H9 (cell line): ENCODE data around the gene SPR. TPM values are rescaled to one million over a fixed set of nuclear protein-coding genes. Genes with fewer than 3 reads are reported as not detected.
A peak's percentile ranks its signal among the peaks of the same experiment; 100 is the strongest.

Source experiments
- DNase-seq: peaks from one replicate; pipeline ENCODE4 v3.0.0-alpha.2; 2017
- H2AFZ ChIP-seq: one replicate; pipeline ENCODE4 v1.6.1; 2013; ENCODE audit warnings: mild to moderate bottlenecking, low read length, control low read depth, moderate library complexity
- H2AK5ac ChIP-seq: 2 replicates; pipeline ENCODE4 v1.6.1; 2013; ENCODE audit warnings: low read length, control low read depth, mixed read lengths; ENCODE audit not compliant: insufficient read length
- H2BK120ac ChIP-seq: one replicate; pipeline ENCODE4 v1.6.1; 2013; ENCODE audit warnings: low read depth, mild to moderate bottlenecking, low read length, control low read depth, inconsistent platforms; ENCODE audit not compliant: poor library complexity, severe bottlenecking
- H2BK12ac ChIP-seq: 2 replicates; pipeline ENCODE4 v1.6.1; 2013; ENCODE audit warnings: low read length, control low read depth, mixed read lengths, low read depth; ENCODE audit not compliant: insufficient read length
- H2BK15ac ChIP-seq: 2 replicates; pipeline ENCODE4 v1.6.1; 2013; ENCODE audit warnings: low read depth, low read length, control low read depth
- H2BK20ac ChIP-seq: one replicate; pipeline ENCODE4 v1.6.1; 2013; ENCODE audit warnings: low read depth, mild to moderate bottlenecking, low read length, control low read depth, inconsistent platforms; ENCODE audit not compliant: poor library complexity, severe bottlenecking
- H2BK5ac ChIP-seq: 2 replicates; pipeline ENCODE4 v1.6.1; 2013; ENCODE audit warnings: low read length, control low read depth, mixed read lengths; ENCODE audit not compliant: insufficient read length
- H3K14ac ChIP-seq: 2 replicates; pipeline ENCODE4 v1.6.1; 2013; ENCODE audit warnings: low read length, control low read depth; ENCODE audit not compliant: insufficient read depth
- H3K18ac ChIP-seq: 2 replicates; pipeline ENCODE4 v1.6.1; 2013; ENCODE audit warnings: low read depth, mild to moderate bottlenecking, mixed read lengths, low read length, control low read depth; ENCODE audit not compliant: insufficient read length
- H3K23ac ChIP-seq: 2 replicates; pipeline ENCODE4 v1.6.1; 2013; ENCODE audit warnings: low read length, control low read depth, mixed read lengths, low read depth; ENCODE audit not compliant: insufficient read length
- H3K23me2 ChIP-seq: 2 replicates; pipeline ENCODE4 v1.6.1; 2013; ENCODE audit warnings: low read depth, mild to moderate bottlenecking, mixed read lengths, low read length, control low read depth; ENCODE audit not compliant: insufficient read length, poor library complexity, severe bottlenecking
- H3K27ac ChIP-seq: 2 replicates; pipeline ENCODE4 v1.5.1; 2013; ENCODE audit warnings: low read length, control low read depth, mixed read lengths, low read depth; ENCODE audit not compliant: insufficient read length
- H3K27me3 ChIP-seq: 2 replicates; pipeline ENCODE4 v1.6.1; 2013; ENCODE audit warnings: low read length, control low read depth, inconsistent platforms; ENCODE audit not compliant: insufficient read depth
- H3K4ac ChIP-seq: 2 replicates; pipeline ENCODE4 v1.6.1; 2013; ENCODE audit warnings: low read depth, mild to moderate bottlenecking, control low read depth, inconsistent platforms, low read length, moderate library complexity
- H3K4me1 ChIP-seq: 2 replicates; pipeline ENCODE4 v1.6.1; 2013; ENCODE audit warnings: low read length, control low read depth, inconsistent platforms; ENCODE audit not compliant: insufficient read depth
- H3K4me2 ChIP-seq: 2 replicates; pipeline ENCODE4 v1.6.1; 2013; ENCODE audit warnings: low read length, control low read depth, mixed read lengths; ENCODE audit not compliant: insufficient read length, insufficient read depth
- H3K56ac ChIP-seq: 2 replicates; pipeline ENCODE4 v1.6.1; 2013; ENCODE audit warnings: low read depth, mild to moderate bottlenecking, mixed read lengths, low read length, control low read depth; ENCODE audit not compliant: insufficient read length
- H3K79me1 ChIP-seq: 2 replicates; pipeline ENCODE4 v1.6.1; 2013; ENCODE audit warnings: low read depth, mild to moderate bottlenecking, moderate library complexity, low read length, control low read depth, inconsistent platforms; ENCODE audit not compliant: insufficient read depth, poor library complexity, severe bottlenecking
- H3K79me2 ChIP-seq: 2 replicates; pipeline ENCODE4 v1.6.1; 2013; ENCODE audit warnings: low read length, control low read depth, inconsistent platforms; ENCODE audit not compliant: insufficient read depth
- H3K9ac ChIP-seq: 2 replicates; pipeline ENCODE4 v1.6.1; 2013; ENCODE audit warnings: low read length, control low read depth, mixed read lengths; ENCODE audit not compliant: insufficient read length; ENCODE audit errors: extremely low read depth
- H3K9me3 ChIP-seq: one replicate; pipeline ENCODE4 v1.6.1; 2013; ENCODE audit warnings: low read depth, low read length, inconsistent platforms; ENCODE audit not compliant: control insufficient read depth
- H3T11ph ChIP-seq: one replicate; pipeline ENCODE4 v1.6.1; 2013; ENCODE audit warnings: mild to moderate bottlenecking, low read length, control low read depth, inconsistent platforms
- H4K20me1 ChIP-seq: one replicate; pipeline ENCODE4 v1.6.1; 2013; ENCODE audit not compliant: control insufficient read depth, insufficient read length, insufficient read depth
- H4K5ac ChIP-seq: 2 replicates; pipeline ENCODE4 v1.6.1; 2013; ENCODE audit warnings: low read depth, mild to moderate bottlenecking, mixed read lengths, low read length, control low read depth; ENCODE audit not compliant: insufficient read length
- H4K8ac ChIP-seq: replicated peaks from 2 replicates; pipeline ENCODE4 v1.6.1; 2013; ENCODE audit warnings: low read length, control low read depth, mixed read lengths, low read depth; ENCODE audit not compliant: insufficient read length
- H4K91ac ChIP-seq: 2 replicates; pipeline ENCODE4 v1.6.1; 2013; ENCODE audit warnings: low read depth, mild to moderate bottlenecking, moderate library complexity, mixed read lengths, low read length, control low read depth; ENCODE audit not compliant: insufficient read length
- H3K27ac Mint-ChIP-seq, 3 experiments: 2 replicates in 2 of 3; 3 replicates in 1 of 3; pipeline ENCODE4 v1.8.0; 2020 to 2021; ENCODE audit warnings: mixed read lengths in 3 of 3, mild to moderate bottlenecking in 1 of 3, moderate library complexity in 1 of 3
- H3K27me3 Mint-ChIP-seq: 2 replicates; pipeline ENCODE4 v1.8.0; 2021; ENCODE audit warnings: low read depth, mild to moderate bottlenecking, moderate library complexity, mixed read lengths
- H3K36me3 Mint-ChIP-seq, 3 experiments: 2 replicates in 2 of 3; 3 replicates in 1 of 3; pipeline ENCODE4 v1.8.0; 2020 to 2021; ENCODE audit warnings: low read depth in 3 of 3, mixed read lengths in 3 of 3; ENCODE audit not compliant: insufficient read depth in 1 of 3
- H3K4me1 Mint-ChIP-seq, 2 experiments: 2 replicates each; pipeline ENCODE4 v1.8.0; 2020; ENCODE audit warnings: mixed read lengths in 2 of 2
- H3K4me3 Mint-ChIP-seq, 2 experiments: 2 replicates in 1 of 2; 3 replicates in 1 of 2; pipeline ENCODE4 v1.8.0; 2020 to 2021; ENCODE audit warnings: mild to moderate bottlenecking in 2 of 2, mixed read lengths in 2 of 2, moderate library complexity in 1 of 2
- H3K9me3 Mint-ChIP-seq, 2 experiments: 2 replicates in 1 of 2; 3 replicates in 1 of 2; pipeline ENCODE4 v1.8.0; 2020; ENCODE audit warnings: mild to moderate bottlenecking in 2 of 2, mixed read lengths in 2 of 2, moderate library complexity in 1 of 2
- CTCF ChIP-seq: fragments of 200-600 bp; sonication (generic); conservative IDR thresholded peaks from 3 replicates; pipeline ENCODE4 v1.8.0; 2021; ENCODE audit warnings: antibody characterized with exemption, mild to moderate bottlenecking
- WGBS: extraction: QIAGEN DNeasy Blood & Tissue Kit; methylation state at CpG from one replicate; pipeline ENCODE4 v1.1.7; 2013; ENCODE audit warnings: missing lambda C conversion rate, low lambda C conversion rate, mixed read lengths; ENCODE audit not compliant: insufficient read length; ENCODE audit errors: extremely low coverage; 5-methylcytosine and 5-hydroxymethylcytosine counted together
- total RNA-seq: library from RNA; stranded (reverse); gene quantifications from 2 replicates; pipeline ENCODE4 v1.2.1, GENCODE V29; 2021

The SPR gene
- total RNA-seq, 1 experiment from 2014 or later: 7.3 TPM

- Histone ChIP-seq H3K9ac (no peak overlapping the region), H2BK5ac (no peak overlapping the region), H4K91ac (no peak overlapping the region), H2AFZ (no peak overlapping the region), H3K79me1 (no peaks in the 10 kb centered on the region), H3T11ph (no peak overlapping the region), H2AK5ac (no peak overlapping the region), H3K14ac (no peak overlapping the region), H3K18ac (peak overlapping the region; percentile 38), H2BK20ac (no peak overlapping the region), H3K23ac (no peak overlapping the region), H3K79me2 (no peaks in the 10 kb centered on the region), H4K20me1 (no peaks in the 10 kb centered on the region), H3K4me1 (peaks cover 11% of the 10 kb centered on the region), H3K27me3 (peaks cover 70% of the 10 kb centered on the region), H3K4ac (no peak overlapping the region), H2BK15ac (no peak overlapping the region), H2BK12ac (no peak overlapping the region), H4K5ac (no peak overlapping the region), H3K9me3 (no peaks in the 10 kb centered on the region), H4K8ac (no peak overlapping the region), H3K27ac (no peak overlapping the region), H3K4me2 (peak overlapping the region; percentile 76), H3K56ac (no peak overlapping the region), H2BK120ac (no peak overlapping the region), H3K23me2 (peaks cover 38% of the 10 kb centered on the region)
- TF ChIP-seq CTCF: no peak
- H3K9me3 Mint-ChIP-seq: peaks cover 0 to 4% of the 10 kb centered on the region in 2 experiments; a peak in 2 of 5 replicates
- H3K36me3 Mint-ChIP-seq: no peaks in the 10 kb centered on the region
- peak; percentile 65 for DNase-seq
- no peak overlapping the region for H3K27ac Mint-ChIP-seq
- WGBS: no CpG with 5 or more reads among the region's 29 CpGs
- peaks cover 24 to 47% of the 10 kb centered on the region in 2 experiments for H3K4me1 Mint-ChIP-seq
- H3K4me3 Mint-ChIP-seq: peak overlapping the region; percentile 66 to 90
- peaks cover 55% of the 10 kb centered on the region for H3K27me3 Mint-ChIP-seq
Observed at GRCh38 chr2:72916743-72917137, 29.5 kb downstream of the SPR start.
